Subcutaneous adipose tissue (tissue), 4 donors: ENCODE measurements around the gene ADAMTSL1. TPM values are rescaled to one million over a fixed set of nuclear protein-coding genes. Genes with fewer than 3 reads are reported as not detected.

Experiments
- CTCF ChIP-seq: fragments of 450-650 bp; IDR thresholded peaks from one replicate; pipeline ENCODE4 v1.5.1; 2016; ENCODE audit warnings: low read depth, mild to moderate bottlenecking, control low read depth, antibody characterized with exemption, moderate library complexity
- total RNA-seq, 4 donors: library from RNA; depleted of rRNA; stranded (reverse); fragments of >200 nt; gene quantifications; one replicate each; pipeline ENCODE4 v1.1.0, GENCODE V29; 2016

ADAMTSL1 gene
- total RNA-seq, 4 donors from 2014 or later: 0.49 to 16.4 (median 10.5) TPM

DNA sequence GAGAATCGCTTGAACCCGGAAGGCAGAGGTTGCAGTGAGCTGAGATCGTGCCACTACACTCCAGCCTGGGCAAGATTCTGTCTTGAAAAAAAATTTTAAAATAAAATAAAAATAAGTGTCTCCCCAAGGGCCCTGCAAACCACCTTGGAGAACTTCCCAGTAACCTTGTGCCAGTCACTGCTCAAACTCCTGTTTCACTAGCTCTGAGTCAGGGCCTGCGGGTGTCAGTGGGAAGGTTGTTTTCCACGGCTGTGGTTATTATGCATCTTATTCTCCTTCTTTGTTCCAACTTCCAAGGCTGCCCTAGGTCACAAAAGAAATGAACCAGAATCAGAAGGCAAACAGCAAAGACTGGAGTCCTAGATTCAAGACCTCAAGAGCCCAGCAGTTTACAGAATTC lies 246.7 kb downstream of the ADAMTSL1 start:
- no peak for TF ChIP-seq CTCF

GRCh38 chr9:18721267-18721994 lies 247.5 kb downstream of the ADAMTSL1 start:
- no peak for TF ChIP-seq CTCF

DNA sequence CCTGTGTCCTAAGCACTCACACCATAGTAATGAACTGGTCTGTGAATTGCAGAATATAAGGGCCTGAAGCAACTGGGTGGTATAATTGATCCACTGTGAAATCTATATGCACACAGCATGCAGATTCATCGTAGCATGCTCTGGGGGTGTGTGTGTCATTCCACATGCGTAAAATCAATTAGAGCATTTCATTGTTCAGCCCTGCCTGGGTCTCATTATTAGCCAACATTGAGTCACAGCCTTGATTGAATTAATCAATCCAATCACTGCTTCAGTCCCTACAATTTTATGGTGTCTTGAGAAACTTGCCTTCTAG lies 248.0 kb downstream of the ADAMTSL1 start:
- TF ChIP-seq CTCF: no peak

- no peak for TF ChIP-seq CTCF
Measured at GRCh38 chr9:18722882-18723281, 248.9 kb downstream of the ADAMTSL1 start.

DNA sequence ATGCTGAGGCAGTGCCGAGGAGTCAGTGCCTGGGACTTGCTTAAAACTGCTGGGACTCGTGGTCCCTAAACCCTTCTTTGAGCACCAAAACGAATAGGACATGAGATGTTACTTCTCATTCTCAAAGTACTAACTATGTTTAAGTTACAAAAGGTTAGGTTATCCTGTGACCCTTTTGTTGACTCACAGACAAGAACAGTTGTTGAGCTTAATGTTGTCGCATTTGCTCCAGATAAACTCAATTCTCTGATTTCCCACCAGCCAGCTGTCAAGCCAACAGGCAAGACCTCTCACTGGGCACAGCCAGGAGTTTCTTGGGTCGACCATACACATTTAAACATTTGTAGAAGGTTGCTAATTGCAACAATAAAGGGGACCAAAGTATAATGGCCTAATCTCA lies 249.4 kb downstream of the ADAMTSL1 start:
- TF ChIP-seq CTCF: no peak

- TF ChIP-seq CTCF: no peak
Measured at GRCh38 chr9:18726546-18726945, 252.6 kb downstream of the ADAMTSL1 start.

DNA sequence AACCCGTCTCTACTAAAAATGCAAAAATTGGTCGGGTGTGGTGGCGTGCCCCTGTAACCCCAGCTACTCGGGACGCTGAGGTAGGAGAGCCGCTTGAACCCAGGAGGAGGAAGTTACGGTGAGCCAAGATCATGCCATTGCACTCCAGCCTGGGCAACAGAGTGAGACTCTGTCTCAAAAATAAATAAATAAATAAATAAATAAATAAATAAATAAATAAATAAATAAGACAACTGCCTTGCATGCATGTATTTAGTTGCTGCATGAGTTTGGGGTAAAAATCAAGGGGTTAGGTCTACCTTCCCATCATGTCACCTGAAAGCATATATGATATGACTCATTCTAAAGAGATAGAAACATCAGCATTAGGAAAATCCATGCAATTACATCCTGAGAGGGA lies 254.0 kb downstream of the ADAMTSL1 start:
- TF ChIP-seq CTCF: no peak
